ENCODE results near the gene ADAMTS17.

DNA sequence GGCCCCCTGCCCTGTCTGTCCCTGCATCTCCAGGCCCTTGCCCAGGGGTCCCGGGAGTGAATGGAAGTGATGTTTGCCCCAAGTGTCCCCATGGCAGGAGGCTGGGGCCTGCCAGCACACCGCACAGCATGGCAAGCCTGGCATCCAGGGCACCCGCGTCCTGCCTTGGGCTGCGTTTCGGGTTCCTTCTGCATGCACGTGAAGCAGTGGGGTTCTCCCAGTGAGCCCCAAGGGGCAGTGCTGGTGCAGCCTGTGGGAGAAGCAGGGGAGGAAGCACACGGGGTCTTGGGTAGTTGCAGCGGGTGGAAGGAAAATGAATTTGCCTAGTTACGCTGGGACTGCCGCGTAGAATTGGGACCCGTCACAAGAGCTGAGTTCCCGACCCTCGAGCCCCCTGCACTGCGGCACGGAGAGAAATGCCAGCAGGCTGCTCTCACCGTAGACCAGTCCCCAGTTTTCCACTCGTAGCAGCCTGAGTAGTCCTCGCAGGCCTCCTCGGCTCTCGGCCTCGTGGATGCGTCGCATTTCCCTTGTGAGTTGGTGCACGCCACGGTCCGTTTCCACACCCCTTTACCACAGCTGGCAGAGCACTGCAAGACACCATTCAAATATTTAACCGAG is 349.1 kb downstream of the ADAMTS17 start:
- no peak for TF ChIP-seq CTCF (conservative IDR thresholded peaks at IDR 0.05; ENCODE audit: low read length)
- no peak for TF ChIP-seq EZH2phosphoT487 (IDR thresholded peaks at IDR 0.05; ENCODE audit: borderline replicate concordance)
